ENCODE results near the gene EVI5.

The EVI5 gene

DNA sequence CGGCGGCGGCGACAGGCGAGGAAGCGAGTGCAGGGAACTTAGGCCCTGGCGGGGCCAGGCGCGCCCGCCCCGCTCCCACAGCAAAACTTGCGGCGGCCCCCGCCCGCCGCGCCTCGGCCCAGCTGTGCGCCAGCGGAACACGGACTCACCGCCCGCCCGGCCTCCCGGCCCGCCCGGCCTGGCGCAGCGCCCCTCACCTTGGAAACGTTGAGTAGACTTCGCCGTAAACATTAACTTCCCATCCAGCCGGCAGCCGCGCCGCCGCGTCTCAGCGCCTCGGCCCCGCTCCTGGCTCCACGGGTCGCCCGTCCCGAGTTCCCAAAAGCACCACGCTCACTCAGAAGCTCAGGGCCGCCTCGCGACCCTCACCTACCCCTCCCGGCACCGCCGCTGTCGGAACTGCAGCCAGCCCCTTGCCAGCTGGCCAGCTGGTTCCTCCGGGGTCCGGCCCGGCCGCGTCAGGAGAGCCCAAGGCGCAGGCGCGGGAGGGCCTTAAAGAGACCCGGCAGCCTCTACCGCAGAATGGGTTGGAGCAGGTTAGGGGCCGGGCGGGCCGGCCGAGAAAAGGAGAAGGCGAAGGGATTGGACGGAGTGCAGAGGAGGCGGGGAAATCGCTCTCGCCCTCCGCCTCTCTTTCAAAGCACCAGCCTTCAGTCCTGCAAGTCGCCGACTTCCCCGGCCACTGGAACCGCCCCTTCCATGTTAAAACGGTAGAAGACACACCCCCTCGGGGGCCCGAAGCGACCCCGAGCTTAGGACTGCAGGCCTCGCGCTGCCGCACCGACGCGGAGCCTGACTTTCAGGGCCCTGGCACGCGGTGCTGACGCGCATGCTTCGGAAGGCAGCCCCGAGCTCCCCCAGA, at the start of gene EVI5:
EVI5 (minus strand) TSS at position 470 of the 862 bp plus-strand sequence. CDS start 48,562 bp downstream, outside the sequence.
- DNase-seq (ENCODE audit: low spot score) = peak; percentile 95

DNA sequence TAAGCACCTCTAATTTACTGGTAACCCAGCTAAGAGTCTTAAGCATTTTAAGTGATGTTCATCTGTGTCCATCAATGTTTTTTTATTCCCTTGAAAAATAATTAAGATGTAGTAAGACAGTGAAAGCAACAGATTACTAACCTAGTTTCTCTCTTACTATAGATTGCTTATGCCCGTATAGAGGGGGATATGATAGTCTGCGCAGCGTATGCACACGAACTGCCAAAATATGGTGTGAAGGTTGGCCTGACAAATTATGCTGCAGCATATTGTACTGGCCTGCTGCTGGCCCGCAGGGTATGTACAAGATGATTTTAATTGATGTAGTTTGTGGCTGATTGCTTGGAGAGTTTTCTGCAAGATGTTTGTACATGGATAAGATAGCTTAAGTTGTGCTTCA, 49.7 kb upstream of the EVI5 start:
- DNase-seq (ENCODE audit: low spot score) = no peak

DNA sequence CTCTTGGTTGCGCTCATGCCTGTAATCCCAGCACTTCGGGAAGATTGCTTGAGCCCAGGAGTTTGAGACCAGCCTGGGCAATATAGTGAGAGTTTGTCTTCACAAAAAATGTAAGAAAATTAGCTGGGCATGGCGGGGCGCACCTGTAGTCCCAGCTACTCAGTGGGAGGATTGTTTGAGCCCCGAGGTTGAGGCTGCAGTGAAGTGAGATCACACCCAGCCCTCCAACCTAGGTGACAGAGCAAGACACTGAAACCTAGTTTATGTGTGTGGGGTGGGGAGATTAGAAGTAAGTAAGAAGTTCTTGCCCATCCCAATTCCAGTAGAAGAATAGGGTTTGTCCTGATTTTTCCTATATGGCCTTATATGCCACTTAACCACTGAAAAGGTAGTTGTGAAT, 48.9 kb upstream of the EVI5 start:
- DNase-seq (ENCODE audit: low spot score) = no peak

DNA sequence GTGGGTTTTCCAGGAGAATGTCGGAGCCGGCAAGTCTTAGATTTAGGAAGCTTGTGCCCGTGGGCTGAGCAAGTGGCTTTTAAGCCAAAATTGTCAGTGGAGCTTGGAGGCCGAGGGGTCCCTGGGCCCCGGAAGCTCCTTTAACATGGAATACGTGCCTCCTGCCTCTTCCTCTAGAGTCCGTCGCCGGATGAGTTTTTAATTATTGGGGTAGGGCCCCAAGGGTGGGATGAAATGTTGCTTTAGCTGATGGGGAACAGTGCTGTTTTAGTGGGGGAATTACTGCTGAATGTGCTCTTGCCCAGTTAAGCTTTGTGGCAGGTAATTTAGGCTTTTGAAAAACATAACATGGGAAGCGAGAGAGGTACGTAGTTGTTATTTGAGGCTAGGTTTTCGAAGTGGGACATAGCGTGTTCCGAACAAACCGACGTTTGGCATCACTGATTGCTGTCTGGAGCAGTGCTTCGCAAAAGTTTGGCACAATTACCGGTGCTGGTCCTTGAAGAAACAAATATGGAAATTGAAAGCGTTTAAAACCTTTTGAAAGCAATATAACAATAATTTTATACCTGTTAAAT, 47.7 kb upstream of the EVI5 start:
- DNase-seq (ENCODE audit: low spot score) = no peak

DNA sequence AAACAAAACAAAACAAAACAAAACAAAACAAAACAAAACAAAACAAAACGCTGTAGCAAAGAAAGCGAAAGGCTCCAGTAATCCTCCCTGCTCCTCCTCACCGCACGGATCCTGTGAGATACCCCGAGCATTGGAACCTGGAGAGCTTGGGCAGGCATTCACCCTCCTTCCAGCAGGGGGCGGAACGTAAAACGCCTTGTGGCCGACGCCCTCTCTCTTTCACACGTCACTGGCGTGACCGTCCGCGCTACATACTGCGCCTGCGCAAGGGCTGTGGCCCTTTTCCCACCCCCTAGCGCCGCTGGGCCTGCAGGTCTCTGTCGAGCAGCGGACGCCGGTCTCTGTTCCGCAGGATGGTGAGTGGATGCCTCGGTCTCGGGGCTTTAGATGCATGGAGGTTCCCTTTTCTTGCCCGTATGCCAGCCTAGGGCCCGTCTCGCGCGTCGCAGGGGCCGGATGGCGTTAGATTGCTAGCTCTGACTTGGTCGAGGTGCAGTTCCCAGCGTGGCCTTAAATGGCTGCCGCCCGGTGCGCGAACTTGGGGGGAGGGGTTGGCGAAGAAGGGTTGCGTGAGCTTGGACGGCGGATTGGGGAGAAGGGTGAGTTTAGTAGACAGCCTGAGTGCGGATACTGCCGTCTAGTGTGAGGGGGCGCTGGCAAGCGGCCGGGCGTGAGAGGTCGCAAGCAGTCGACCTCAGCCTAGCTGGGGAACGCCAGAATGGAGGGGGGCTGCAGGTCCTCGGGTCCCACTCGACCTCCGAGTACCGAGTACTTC, 47.0 kb upstream of the EVI5 start, which contains the start of gene RPL5:
RPL5 (plus strand) TSS at position 279 of the 775 bp plus-strand sequence; CDS start at position 354, 75 bp downstream.
- peak; percentile 94 for DNase-seq (ENCODE audit: low spot score)

DNA sequence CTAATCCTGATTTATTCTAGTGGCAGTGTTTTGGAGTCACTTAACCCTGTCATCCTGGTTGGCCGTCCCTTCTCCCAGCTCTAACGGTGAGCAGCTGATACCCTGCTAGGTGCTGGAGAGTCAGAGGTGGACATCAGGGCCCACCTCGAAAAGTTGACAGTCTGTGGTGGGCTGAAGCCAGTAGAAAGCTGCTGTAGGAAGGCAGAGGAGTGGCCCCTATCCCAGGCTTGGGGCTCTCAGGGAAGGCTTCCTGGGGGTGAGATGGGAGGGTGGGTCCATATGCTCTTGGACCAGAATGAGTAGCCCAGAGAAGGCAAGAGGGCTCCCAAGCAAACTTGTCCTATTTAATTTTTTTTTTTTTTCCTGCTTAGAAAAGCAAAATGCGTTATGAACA, 46.5 kb upstream of the EVI5 start:
- no peak for DNase-seq (ENCODE audit: low spot score)

DNA sequence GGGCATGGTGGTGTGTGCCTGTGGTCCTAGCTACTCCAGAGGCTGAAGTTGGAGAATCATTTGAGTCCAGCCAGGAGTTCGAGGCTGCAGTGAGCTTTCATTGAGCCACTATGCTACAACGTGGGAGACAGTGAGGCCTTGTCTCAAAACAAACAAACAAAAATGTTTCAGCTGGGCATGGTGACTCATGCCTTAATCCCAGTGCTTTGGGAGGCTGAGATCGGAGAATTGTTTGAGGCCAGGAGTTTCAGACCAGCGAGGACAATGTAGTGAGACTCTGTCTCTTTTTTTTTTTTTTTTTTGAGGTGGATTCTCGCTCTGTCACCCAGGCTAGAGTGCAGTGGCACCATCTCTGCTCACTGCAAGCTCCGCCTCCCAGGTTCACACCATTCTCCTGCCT, 41.9 kb upstream of the EVI5 start:
- no peak for DNase-seq (ENCODE audit: low spot score)

DNA sequence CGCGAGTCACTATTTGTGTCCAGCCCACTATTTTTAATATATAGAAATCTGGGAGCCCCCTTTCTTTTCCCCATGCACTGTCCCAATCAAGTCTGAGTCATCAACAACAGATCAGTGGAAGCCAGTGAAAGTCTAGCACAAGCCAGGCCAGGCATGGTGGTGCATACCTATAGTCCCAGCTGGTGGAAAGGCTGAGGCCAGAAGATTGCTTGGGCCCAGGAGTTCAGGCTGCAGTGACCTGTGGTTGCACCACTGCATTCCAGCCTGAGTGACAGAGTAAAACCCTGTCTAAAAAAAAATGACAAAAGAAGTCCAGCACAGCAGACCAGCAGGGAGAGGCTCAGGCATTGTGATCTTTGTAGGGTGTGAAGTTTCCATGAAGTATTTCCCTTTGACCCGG, 38.0 kb upstream of the EVI5 start:
- DNase-seq (ENCODE audit: low spot score) = no peak

DNA sequence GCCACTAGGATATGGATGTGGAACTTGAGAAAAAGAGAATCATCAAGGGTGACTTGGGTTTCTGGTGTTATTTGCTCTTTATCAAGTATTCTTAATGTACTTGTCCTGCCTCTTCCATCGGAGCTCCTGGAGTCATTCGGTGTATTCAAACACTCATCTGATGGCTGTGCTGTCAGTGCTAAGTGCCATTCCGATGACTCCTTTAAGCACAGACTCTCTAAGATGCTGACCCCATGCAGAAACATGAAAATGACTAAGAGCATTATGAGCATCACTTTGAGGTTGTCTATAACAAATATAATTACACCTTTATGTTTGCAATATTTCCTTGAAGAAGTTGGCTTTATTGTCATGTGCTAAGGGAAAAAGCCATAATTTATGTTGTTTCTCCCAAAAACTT, 35.6 kb upstream of the EVI5 start:
- no peak for DNase-seq (ENCODE audit: low spot score)

DNA sequence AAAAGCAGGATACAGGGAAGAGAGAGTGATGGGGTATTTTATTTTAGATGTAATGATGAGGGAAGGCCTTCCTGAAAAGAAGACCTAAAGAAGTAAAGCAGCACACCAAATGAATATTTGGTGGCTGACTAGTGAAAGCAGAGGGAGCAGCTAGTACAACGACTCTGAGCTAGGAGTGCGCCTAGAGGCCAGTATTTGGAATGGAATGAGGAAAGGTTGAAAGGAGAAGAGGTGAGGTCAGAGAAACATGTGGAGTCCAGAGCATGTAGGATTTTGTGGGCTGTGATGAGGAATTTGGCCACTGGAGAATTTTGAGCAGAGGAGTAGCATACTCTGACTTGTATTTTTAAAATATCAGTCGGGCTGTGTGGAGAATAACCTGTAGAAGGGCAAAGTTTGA, 35.1 kb upstream of the EVI5 start:
- no peak for DNase-seq (ENCODE audit: low spot score)

DNA sequence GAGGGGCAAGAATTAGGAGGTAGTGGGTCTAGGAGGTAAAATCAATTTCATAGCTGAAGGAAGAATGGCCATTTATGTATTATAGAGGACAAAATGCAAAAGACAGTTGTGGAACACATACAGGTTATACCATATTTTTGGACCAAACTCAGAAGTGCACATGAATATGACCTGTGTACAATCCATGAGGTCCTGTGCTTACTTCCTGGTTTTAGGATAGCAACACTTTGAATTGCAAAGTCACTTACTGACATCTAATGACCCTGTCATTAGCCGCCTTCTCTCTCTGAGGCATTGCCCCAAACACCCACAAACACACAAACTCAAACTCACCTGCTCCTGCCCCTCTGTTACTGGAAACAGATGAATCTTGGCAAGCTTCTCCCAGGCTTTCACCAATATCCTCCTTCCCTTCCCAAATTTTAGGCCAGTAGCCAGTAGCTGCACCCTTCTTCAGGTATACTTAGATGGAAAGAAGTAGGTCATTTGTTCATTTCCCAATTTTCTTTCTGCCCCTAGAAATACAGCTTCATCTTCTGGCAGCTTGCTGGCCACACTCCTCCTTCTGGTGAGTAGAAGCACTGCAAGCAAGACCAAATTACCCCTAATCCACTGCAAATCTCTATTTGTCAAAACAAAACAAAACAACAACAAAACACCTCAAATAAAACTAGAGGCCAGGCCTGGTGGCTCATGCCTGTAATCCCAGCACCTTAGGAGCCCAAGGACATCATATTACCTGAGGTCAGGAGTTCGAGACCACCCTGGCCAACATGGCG, 33.3 kb upstream of the EVI5 start:
- peak; percentile 27 for DNase-seq (ENCODE audit: low spot score)

DNA sequence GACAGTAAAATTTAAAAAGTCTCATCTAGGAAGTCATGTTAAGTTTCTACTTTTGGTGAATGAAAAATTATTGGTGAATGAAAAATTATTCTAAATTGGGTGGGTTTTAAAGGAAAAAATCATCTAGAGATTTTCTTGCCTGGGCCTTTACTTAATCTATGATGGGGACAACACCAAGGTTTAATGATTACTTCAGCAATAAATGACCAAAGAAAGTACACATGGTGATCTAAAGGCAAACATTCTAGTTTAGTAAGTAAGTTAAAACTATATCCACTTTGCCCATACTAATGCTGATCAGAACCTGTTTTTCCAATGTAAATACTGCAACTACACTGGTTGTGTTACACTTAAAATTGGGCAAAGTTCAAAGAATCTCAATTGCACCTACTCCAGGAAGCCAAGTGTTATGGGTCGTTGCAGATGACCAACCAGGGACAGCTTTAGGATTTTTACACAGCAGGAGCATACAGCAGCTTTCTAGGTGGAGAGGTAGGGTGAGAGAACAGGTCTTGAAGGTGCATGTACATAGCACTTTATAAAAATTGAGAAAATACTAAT, 32.3 kb upstream of the EVI5 start:
- DNase-seq (ENCODE audit: low spot score) = no peak

DNA sequence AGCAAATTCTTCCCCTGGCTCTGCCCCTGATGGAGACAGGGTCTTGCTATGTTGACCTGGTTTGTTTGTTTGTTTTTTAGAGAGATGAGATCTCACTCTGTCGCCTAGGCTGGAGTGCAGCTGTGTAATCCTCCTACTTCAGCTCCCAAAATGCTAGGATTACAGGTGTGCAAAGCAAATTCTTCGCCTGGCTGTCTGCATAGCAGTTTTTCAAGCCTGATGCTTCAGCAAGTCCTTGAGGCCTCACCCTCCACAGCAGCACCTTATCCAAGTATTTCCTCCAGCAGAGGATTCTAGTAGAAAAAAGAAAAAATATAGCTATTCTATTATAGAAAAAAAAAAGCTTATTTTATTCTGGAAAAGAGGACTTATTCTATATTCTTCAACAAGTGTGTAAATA, 31.8 kb upstream of the EVI5 start:
- DNase-seq (ENCODE audit: low spot score) = no peak

DNA sequence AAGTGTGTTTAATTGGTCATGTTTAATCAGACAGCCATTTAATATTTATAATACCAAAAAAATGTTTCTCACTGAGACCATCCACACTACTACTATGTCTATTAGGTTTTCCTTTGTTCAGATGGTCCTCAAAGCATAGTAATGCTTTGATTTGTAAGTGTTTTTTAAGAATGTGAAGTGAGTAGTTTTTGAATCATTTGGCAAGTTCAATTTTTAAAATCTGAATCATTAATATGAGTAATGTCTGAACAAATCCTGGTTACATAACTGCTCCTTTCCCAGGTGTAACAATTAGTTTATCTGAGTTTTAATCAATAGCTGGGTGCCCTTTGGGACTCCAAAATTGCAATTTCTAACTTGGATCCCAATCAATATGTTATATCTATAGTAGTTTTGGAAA, 23.5 kb upstream of the EVI5 start:
- no peak for DNase-seq (ENCODE audit: low spot score)

DNA sequence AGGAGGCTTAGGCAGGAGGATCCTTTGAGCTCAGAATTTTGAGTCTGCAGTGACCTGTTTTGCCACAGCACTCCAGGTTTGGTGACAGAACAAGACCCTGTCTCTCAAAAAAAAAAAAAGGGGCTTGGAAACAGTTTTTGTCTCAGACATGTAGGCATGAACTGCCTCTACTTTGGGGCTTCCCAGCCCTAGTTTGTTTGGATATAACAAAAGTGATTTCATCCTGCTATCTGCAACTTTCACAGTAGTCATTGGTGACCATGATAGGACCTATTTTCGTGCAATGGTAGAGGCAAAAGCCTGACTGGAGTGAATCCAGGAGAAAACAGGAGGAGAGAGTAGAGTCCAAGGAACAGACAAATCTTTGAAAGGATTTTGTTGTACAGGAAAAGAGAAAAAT, 20.3 kb upstream of the EVI5 start:
- DNase-seq (ENCODE audit: low spot score) = no peak

DNA sequence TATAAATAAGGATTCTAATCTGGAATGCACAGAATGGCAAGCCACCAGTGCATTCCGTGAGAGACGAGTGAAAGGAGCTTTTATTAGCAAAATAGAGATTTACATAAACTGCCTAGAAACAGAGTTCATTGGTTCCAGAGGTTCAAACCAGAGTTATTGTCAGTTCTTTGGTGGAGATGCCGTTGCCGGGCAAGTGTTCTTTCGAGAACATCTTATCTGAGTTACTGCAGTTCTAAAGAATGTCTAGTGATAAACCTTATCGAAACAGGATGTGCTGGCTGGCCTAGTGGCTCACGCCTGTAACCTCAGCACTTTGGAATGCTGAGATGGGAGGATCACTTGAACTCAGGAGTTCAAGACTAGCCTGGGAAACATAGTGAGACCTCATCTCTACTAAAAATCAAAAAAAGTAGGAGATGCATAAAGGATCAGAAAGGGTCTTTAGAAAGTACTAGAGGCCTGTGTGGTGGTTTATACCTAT, 19.9 kb upstream of the EVI5 start:
- DNase-seq (ENCODE audit: low spot score) = no peak

DNA sequence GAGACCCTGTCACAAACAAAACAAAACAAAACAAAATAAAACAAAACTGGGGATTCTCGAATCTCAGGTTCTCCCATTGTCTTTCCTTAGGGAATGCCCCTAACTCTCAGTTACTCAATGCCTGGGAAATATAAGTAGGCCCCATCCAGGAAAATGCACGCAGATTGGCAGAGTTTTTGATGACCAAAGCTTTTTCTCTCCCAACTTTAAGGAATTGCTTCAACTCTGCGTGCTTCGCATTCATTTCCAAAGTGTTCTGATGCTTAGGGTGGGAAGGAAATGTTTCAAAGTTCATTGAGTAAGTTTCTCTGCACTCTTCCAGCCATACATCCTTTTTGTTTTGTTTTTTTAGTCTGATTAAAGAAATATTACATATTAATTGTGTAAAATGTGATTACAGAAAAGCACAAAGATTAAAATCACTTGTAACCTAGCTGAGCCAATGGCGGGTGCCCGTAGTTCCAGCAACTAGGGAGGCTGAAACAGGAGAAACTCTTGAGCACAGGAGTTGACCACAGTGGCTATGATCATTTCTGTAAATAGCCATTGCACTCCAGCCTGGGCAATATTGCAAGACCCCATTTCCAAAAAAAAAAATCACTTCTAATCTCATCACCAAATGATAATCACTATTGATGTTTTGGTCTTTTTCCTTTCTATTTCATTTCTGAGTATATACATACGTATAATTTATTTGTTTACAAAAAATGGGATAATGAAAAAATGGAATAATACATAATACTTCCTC, 18.4 kb upstream of the EVI5 start:
- DNase-seq (ENCODE audit: low spot score) = no peak

DNA sequence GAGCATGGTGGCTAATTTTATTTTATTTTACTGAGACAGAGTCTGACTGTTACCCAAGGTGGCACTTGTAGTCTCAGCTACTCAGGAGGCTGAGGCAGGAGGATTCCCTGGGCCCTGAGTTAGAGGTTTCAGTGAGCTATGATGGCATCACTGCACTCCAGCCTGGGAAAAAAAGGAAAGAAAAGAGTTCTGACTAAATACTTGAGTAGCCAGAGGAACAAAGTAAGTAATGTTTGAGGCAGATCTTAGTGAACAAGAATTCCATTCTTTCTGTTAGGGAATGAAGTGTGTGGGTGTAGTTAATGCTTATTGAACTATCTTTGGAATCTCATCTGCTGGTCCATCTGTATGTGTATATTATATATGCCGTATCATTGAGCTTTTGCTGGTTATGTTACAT, 13.1 kb upstream of the EVI5 start:
- no peak for DNase-seq (ENCODE audit: low spot score)

DNA sequence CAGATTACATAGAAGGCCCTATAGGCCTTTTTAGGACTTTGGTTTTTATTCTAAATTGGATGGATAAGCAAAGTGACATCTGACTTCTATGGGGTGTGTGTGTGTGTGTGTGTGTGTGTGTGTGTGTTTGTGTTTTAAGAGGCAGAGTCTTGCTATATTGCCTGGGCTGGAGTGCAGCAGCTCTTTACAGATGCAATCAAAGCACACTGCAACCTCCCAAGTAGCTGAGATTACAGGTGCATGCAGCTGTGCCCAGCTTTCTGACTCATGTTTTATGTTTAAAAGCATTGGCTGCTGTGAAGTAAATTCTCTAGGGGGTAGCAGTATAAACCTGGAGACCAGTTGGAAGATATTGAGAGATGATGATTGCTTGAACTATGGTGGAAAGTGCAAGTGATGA, 12.4 kb upstream of the EVI5 start:
- DNase-seq (ENCODE audit: low spot score) = no peak

DNA sequence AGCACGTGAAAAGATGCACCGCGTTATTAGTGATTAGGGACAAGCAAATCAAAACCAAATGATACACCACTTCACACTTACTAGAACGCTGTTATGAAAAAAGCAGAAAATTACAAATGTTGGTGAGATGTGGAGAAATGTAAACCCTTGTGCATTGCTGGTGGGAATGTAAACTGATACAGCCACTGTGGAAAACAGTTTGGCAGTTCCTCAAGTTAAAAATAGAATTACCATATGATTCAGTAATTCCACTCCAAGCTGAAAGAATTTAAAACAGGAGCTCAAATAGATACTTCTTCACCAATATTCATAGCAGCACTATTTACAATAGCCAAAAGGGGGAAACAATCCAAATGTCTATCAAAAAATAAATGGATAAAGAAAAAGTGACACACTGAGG, 10.3 kb upstream of the EVI5 start:
- no peak for DNase-seq (ENCODE audit: low spot score)

DNA sequence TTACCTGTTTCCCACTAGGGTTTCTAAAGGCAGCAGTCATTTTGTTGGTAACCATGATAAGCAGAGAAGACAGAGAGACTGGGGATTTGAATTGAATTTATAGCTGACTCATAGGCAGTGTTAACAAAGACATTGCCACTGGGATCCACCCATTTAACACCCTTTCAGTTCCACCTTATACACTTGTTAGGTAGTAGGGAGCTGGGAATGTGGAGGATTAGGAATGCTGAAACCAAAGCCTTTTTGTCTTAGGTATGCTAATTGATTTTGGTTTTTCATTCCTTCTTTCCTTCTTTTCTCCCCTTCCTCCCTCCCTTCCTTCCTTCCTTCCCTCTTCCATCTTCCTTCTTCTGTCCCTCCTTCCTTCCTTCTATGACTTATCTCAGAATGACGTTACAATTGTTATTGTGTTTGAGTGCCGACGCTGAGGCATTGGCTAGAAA, 7.5 kb upstream of the EVI5 start:
- DNase-seq (ENCODE audit: low spot score) = peak; percentile 27

Measured in SW480 (cell line).